HG03469 (cell line): Measurements from ENCODE around the gene PSD2.
"Not testable (repeated sequence)": the region's sequence is repeated elsewhere in the genome, so short reads cannot be mapped to it uniquely, and the experiment has no call there.

Experiments
- ATAC-seq: cut with Tn5 transposase; IDR thresholded peaks from one replicate; pipeline ENCODE4 v1.9.1; 2021; ENCODE audit warnings: mild to moderate bottlenecking, moderate library complexity, moderate number of reproducible peaks; ENCODE audit not compliant: unreplicated experiment

PSD2 gene

DNA sequence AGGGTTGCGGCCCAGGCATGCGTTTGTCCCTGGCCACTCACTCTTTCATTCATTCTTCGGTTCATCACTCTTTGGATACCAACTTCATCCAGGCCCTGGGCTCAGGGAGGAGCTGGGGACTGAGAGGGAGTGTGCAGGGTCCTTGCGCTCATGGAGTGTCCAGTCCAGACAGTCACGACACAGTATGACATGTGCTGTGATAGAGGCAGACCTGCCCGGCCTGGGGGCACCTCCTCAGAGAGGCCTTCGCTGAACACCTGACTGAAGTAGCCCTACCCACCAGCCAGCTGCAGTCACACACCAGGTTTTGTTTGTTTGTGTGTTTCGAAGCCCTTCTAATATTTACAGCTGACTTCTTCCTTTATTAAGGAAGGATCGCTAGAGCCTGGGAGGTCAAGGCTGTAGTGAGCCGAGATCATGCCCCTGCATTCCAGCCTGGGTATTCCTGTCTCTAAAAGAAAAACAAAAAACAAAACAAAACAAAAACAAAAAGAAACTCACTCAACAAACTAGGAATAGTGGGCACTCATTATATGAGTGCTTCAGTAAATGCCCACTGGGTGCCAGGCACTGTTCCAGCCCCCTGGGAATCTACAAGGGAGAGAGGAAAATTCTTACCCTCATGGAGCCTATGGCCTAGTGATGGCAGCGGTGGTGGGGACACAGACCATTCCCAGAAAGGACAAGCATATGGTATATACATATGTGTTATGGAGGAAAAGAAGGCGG, 6.3 kb upstream of the PSD2 start:
- no peak for ATAC-seq

DNA sequence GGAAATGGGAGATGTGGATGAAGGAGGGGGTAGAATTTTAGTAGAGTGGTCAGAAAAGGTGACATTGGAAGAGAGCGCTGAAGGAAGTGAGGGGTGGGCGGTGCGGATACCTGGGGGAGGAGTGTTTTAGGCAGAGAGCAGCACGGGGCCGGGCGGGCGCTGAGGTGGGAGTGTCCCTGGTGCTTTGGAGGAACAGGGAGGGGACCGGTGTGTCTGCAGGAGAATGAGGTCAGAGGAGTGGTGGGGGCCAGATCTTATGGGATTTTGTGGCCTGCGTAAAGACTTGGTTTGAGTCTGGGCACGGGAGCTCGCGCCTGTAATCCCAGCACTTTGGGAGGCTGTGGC, 5.8 kb upstream of the PSD2 start:
- no peak for ATAC-seq

DNA sequence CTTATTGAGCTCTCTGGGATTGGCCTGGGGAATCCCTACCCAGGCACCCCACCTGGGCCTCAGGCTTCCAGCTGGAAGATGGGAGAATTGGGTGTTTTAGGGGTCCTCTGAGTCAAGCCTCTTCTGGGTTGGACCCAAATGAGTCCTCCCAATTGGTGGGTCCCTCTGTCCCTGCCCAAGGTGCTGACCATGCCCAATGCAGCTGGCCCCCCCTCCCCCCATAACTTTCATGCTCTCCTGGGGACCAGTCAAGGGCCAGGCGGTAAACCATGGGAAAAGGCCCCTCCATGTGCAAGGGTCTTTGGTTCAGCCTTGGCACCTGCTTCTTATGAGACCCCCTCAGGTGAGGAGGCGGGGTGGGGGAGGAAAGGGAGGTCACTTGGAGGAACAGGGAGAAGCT, 3.4 kb upstream of the PSD2 start:
- no peak for ATAC-seq

DNA sequence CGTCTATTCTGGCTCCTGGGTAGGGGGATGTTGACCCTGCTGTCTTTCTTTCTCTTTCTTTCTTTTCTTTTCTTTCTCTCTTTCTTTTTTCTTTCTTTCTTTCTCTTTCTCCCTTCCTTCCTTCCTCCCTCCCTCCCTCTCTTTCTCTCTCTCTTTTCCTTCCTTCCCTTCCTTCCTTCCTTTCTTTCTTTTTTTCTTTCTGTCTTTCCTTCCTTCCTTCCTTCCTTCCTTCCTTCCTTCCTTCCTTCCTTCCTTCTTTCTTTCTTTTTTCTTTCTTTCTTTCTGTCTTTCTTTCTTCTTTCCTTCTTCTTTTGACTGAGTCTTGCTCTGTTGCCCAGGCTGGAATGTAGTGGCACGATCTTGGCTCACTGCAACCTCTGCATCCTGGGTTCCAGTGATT, 3.0 kb upstream of the PSD2 start:
- ATAC-seq = not testable (repeated sequence)

DNA sequence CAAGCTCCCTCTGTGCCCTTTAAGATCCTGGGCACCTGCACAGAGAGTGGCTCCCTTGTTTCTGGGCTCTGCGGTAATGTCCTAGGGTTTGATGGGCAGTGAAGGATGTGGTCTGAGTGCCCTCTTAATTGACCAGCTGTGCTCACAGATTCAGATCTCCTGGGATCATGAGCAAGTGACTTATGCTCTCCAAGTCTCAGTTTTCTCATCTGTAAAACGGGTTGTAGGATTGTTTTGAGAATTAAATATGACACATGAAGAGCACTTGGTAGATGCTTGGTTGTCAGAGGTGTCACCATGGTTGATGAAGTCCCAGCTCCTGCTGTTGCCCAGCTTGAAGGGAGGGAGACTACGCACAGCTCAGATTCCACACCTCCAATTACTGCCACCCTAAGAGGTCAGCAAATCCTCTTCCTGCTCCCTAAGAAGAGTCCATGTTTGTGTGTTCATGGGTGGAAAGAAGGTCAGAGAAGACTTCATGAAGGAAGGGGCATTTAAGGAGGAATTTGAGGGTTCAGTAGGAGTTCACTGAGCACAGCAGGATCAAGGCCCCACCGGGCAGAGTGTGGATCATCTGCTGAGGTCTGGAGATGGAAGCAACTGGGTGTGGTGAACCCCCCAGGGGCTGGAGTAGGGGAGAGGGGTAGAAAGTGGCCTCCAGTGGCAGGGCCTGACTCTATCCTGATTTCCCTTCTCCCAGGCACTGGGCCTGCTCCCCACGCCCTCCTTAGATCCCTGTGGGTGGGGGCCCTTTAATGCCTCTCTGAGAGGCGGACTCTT, 1.4 kb upstream of the PSD2 start:
- no peak for ATAC-seq

DNA sequence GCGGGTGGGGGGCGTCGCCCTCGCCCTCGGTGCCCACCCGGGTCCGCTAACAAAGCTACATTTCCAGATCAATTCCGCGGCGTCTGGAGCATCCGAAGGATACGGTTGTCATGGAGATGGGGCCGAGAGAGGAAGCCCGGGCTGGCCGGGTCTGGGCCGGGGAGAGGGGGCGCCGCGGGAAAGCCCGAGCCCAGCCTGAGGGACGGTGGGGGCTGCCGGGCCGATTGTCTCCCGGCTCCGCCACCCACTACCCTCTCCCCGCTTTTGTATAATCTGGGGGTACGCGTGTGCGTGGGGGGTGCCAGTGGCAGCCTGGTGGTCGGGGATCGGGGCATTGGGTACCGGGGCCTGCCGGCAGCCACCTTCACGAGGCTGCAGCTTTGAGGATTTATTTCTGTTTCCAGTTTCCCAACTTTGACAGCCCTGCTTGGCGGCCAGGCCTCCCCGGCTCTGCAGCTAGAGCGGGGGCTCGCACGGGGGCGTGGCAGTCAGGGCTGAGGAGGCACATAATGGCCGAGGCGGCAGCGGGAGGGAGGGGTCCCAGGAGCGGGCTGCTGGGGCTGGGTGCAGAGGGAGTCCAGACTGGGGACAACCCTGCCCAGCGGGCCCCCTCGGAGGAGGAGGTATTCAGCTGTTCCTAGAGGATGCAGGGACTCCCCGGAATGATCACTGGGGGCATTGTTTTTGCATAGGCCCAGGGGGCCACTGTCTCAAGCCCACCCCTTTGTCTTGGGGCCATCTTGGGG, 626 bp downstream of the PSD2 start:
- ATAC-seq = no peak

DNA sequence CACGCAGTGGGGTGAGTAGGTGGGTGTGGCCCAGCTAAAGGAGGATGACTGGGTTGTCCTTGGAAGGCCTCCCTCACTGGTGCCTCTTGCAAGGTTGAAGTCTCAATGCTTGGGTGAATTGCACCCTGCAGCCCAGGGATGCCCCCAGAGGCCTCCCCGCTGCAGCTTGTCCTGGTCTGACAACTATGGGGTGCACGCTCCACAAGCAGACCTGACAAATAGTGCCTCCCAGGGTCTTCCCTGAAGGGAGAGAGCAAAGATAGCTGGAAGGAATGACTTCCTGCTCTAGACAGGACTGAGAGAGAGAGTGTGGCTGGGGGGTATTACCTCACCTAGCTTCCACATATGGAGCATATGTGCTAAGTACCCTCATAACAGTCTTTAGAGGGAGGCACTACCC, 1.7 kb downstream of the PSD2 start:
- ATAC-seq = no peak

DNA sequence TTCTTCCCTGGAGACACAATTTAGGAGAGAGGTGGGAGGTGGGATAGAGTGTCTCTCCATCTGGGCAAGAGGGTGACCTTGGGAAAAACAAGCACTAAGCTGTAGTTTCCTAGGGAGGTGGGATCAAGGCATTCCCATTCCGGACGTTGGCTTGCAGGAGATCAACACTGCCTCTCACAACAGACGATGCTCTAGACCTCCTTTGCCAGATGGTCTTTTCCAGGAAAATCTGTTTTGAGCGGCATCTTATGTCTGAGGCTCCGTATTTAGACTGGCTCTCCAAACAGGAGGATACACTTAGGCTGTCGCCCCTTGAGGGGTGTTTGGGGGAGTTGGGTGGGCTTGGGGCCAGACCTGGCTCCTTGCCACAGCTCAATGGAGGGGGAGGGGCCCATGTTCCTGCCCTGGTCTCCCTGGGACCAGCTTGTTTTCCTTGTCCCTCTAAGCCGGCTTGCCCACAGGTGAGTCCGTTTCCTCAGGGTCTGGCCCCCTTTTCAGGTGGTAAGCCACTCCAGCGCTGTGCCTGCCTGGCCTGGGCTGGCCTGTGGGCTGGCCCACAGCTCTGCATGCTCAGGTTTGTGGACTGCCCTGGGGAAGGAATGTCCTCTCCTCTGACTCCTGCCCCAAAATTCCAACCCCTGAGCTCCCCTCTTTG, 2.4 kb downstream of the PSD2 start:
- no peak for ATAC-seq

DNA sequence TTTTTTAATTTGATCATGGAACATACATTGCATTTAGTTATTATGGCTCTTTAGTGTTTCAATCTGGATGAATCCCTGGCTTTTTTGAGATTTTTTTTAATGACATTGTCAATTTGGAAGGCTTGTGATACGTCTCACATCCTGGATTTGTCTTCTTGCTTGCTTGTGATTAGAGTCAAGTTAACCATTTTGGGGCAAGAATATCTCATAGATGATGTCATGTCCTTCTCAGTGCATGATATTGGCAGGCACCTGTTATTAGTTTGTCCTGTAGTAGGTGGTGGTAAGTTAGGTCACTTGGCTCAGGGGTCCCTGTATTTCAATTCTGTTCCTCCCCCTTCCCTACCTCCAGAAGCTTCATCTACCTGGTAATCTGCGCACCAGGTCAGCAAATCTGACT, 3.3 kb downstream of the PSD2 start:
- ATAC-seq = no peak

DNA sequence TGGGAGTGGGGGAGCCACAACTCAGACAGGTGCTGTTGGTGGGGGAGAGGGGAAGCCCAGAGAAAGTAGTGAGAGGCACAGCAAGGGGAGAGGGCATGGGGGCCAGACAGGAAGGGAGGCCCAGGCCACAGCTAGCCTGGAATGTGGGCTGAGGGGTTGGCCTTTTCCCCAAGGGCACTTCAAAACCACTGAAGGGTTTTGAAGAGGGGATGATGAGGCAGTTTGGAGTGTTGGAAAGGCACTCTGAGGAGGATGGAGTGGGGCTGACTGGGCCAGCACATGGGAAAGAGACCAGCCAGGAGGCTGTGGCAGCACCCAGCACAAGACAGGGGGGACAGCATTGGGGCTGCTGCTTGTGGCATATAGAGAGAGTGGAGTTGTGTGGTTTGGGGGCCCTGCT, 3.8 kb downstream of the PSD2 start:
- ATAC-seq = no peak

DNA sequence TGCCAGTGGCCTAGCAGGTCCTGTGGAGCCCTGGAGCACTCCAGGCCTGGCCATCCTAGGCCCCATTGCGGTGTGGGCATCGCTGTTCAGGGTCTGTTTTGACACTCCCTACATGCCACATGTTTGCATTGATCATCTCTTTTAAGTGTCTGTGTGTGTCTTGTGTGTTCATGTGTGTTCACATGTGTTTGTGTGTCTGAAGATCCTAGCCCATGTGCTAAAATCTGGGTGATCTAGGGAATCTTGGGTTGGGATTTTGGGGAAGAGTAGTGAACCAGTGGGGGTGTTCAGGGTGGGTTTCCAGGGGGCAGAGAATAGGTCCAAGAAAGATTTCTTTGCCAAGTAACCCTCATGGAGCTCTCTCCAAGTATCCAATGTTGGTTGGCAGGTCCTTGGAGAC, 8.4 kb downstream of the PSD2 start:
- no peak for ATAC-seq

DNA sequence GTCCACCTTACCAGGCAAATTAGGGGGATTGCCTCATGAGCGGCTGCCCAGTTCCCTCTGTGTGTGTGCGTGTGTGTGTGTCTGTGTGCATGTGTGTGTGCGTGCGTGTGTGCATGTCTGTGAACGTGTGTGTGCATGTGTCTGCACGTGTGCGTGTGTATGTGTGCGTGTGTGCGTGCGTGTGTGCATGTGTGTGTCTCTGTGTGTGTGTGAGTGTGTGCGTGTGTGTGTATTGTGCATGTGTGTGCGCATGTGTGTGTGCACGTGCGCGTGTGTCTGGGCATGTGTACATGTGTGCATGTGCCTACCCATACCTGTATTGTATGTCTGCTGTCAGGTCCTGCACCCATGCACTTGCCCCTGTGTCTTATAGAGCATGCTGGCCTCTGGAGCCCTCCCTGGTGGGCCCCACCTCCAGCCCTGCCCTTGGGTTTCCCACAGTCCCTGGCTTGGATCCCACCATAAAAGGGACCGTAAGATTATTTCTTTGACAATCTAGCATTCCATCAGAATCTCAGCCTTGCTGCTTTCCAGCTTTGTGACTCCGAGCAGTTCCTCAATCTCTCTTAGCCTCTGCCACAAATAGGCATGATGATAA, 9.3 kb downstream of the PSD2 start:
- ATAC-seq = no peak

DNA sequence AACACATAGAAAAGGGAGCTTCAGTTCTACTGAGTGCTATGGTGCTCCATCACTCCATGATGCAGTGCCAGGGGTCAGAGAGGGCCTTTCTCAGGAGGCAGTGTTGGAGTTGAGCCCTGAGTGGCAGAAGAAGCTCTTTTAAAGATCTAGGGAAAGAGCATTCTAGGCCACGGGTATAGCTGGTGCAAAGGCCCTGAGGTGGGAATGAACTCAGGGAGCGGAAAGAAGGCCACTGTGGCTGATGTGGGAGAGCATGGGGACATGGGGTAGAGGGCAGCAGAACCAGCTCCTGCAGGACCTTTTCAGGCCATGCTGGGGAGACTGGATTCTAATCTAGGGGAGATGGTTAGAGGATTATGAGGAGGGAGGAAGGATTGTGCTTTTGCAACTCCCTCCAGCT, 9.9 kb downstream of the PSD2 start:
- no peak for ATAC-seq

DNA sequence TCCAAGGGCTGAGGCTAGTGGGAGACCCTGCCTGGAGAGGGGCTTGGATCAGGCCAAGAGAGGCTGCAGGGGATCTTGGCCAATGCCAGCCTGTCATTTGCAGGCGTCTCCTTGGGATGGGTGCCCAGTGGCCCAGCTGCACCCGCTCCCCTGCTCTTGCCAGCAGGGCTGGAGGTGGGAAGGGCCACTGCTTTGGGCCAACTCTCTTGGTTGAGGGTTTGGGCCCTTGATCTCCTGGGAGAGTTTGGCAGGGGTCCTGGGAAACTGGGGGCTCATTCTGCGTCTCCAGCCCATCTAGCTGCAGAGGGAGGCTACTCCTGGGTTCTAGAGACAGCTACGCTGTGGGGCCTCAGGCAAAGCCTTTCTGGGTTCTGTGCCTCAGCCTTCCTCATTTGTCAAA, 10.5 kb downstream of the PSD2 start:
- no peak for ATAC-seq

DNA sequence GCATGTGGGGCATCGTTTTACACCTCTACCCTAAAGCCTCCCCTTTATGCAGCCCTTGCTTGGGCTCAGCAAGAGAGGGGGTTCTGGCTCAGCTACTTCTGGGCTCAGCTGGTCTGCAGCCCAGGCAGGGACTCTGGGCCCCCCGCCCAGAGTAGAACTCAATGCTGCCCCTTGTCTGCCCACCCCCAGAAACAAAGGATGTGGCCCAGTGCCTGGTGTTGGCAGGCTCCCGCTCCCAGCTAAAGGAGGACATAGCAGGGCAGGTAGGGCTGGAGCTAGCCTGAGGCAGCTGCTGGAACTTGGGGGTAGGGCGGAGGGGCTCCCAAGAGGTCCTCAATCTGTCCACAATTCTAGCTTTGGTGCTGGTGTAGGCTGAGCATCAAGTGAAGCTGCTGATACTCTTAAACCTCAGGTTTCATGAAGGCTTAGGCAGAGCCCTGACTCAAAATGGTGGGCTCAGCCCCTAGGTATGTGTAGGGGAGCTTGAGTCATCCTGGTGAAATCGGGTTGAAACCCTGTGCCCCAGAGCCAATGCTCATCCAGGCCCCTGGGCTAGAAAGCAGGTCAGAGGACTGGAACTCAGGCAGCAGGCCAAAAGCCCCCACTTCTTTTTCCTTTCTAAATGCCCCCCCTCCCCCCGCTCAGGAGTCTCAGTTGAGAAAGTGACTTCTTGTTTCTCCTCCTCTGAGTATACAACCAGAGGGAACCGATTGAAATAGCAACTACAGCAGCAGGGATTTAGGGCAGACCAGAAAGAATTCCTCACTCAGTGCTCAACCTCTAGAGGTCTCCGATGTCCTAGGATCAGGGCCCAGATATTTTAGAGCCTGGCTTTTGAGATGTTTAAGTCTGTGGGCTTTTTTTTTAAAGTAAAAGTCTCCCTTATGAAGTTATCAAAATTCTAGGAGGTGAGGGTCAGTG, 11.4 kb downstream of the PSD2 start:
- ATAC-seq = no peak

DNA sequence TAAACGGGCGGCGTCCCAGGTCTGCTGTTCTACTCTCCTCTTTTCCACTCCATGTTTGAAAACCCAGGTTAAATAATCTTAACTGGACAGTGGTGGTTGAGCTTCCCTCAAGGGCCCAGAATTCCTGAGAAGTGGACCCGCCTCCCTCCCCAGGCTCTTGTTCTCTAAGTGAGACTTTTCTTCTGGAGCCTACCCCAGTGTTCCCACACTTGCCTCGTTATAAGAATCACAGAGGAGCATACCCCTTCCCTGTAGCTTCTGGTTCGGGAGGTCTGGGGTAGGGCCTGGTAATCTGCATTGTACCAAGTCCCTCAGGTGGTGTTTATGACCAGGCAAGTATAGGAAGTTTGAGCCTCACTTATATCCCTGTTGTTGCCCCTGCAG, 12.0 kb downstream of the PSD2 start:
- ATAC-seq = no peak

DNA sequence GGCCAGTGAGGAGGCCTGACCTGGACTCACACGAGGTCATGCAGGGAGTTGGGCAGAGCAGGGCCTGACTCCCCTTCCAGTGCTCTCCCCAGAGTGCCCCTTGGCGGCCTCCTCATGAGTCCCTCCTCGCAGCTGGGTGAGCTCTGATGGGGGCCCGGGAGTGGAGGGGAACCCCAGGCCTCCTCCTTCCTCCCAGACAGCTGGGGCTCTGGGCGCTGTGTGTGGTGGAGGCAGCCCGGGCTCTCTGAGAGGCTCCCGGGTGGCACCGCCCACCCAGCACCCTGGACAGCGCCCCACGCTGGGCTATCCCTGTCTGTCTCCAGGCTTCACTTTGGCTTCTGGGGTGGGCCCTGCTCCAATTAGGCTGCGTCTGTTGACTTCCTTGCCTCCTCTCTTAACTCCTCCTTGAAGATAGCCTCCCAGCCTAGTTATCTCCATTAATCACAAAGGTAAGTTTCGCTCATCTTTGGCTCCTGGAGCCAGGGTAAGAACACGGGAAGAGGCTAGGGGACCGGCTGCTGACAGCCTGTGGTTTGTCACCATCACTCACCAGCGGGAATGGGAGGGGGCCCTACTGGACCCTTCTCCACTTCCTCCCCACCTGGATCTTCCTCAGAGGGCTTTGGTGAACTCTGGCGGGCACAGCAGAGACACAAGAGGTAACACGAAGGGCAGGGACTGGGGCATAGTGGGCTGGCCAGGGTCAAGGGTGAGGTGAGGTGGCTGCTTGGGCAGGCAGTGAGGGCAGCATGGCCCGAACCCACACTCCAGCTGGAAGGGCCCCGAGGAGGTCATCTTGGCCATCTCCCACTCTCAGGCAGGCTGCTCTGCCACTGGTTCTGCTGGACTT, 13.1 kb downstream of the PSD2 start:
- ATAC-seq = no peak

DNA sequence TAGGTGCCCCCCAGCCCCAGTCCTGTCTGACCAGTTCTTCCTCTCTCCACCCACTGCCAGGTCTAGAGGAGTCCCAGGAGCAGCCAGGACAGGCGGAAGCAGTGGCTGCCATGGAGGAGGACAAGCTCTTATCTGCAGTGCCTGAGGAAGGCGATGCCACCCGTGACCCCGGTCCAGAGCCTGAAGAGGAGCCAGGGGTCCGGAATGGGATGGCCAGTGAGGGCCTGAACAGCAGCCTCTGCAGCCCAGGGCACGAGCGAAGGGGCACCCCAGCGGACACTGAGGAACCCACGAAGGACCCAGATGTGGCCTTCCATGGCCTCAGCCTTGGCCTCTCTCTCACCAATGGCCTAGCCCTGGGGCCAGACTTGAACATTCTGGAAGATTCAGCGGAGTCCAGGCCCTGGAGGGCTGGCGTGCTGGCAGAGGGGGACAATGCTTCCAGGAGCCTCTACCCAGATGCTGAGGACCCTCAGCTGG, 13.8 kb downstream of the PSD2 start:
- ATAC-seq = no peak
